ENCODE measurements around the gene KHK.
"Not testable (repeated sequence)": the region's sequence is repeated elsewhere in the genome, so short reads cannot be mapped to it uniquely, and the experiment has no call there.

DNA sequence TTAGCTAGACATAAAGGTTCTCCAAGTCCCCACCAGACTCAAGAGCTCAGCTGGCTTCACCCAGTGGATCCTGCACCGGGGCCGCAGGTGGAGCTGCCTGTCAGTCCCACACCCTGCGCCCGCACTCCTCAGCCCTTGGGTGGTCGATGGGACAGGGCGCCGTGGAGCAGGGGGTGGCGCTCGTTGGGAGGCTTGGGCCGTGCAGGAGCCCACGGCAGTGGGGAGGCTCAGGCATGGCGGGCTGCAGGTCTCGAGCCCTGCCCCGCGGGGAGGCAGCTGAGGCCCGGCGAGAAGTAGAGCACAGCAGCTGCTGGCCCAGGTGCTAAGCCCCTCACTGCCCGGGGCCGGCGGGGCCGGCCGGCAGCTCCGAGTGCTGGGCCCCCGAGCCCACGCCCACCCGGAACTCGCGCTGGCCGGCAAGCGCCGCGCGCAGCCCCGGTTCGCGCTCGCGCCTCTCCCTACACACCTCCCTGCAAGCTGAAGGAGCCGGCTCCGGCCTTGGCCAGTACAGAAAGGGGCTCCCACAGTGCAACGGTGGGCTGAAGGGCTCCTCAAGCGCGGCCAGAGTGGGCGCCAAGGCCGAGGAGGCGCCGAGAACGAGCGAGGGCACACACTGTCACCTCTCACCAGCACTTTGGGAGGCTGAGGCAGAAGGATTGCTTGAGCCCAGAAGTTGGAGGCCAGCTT is 25.0 kb downstream of the KHK start:
- TF ChIP-seq POLR2A (IDR thresholded peaks at IDR 0.05; ENCODE audit: control extremely low read depth in 1 of 2, low read depth in 2 of 2, low read length in 2 of 2); RAD21 (IDR thresholded peaks at IDR 0.05 in 1 of 2, conservative IDR thresholded peaks at IDR 0.05 in 1 of 2; ENCODE audit: low read depth in 2 of 2, low read length in 2 of 2); TEAD4 (IDR thresholded peaks at IDR 0.05; ENCODE audit: low read depth, low read length); EZH2 (IDR thresholded peaks at IDR 0.05; ENCODE audit: low read depth, low read length, severe bottlenecking); NRF1 (IDR thresholded peaks at IDR 0.05; ENCODE audit: low read depth, low read length); TCF12 (IDR thresholded peaks at IDR 0.05; ENCODE audit: low read depth, low read length); PHF8 (conservative IDR thresholded peaks at IDR 0.05; ENCODE audit: low read depth, low read length): not testable (repeated sequence)
- TF ChIP-seq, protein P1, sequence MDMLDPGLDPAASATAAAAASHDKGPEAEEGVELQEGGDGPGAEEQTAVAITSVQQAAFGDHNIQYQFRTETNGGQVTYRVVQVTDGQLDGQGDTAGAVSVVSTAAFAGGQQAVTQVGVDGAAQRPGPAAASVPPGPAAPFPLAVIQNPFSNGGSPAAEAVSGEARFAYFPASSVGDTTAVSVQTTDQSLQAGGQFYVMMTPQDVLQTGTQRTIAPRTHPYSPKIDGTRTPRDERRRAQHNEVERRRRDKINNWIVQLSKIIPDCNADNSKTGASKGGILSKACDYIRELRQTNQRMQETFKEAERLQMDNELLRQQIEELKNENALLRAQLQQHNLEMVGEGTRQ (IDR thresholded peaks at IDR 0.05; ENCODE audit: low read length) = not testable (repeated sequence)
- TF ChIP-seq, protein P2, sequence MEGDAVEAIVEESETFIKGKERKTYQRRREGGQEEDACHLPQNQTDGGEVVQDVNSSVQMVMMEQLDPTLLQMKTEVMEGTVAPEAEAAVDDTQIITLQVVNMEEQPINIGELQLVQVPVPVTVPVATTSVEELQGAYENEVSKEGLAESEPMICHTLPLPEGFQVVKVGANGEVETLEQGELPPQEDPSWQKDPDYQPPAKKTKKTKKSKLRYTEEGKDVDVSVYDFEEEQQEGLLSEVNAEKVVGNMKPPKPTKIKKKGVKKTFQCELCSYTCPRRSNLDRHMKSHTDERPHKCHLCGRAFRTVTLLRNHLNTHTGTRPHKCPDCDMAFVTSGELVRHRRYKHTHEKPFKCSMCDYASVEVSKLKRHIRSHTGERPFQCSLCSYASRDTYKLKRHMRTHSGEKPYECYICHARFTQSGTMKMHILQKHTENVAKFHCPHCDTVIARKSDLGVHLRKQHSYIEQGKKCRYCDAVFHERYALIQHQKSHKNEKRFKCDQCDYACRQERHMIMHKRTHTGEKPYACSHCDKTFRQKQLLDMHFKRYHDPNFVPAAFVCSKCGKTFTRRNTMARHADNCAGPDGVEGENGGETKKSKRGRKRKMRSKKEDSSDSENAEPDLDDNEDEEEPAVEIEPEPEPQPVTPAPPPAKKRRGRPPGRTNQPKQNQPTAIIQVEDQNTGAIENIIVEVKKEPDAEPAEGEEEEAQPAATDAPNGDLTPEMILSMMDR (IDR thresholded peaks at IDR 0.05; ENCODE audit: control extremely low read depth in 1 of 3, insufficient read depth in 1 of 3, low read depth in 1 of 3, low read length in 3 of 3) = not testable (repeated sequence)
